Measurements from ENCODE around the gene TBPL1.
"Not testable (repeated sequence)": the region's sequence is repeated elsewhere in the genome, so short reads cannot be mapped to it uniquely, and the experiment has no call there.

TBPL1 gene

GRCh38 chr6:133966654-133967329 is 13.8 kb downstream of the TBPL1 start:
- no peak overlapping the region for H3K27ac ChIP-seq (ENCODE audit: low read length)
- no peaks in the 10 kb centered on the region for H3K27me3 ChIP-seq (ENCODE audit: low read depth, low read length)
- H3K9me3 ChIP-seq (ENCODE audit: control insufficient read depth in 1 of 2, low read length in 2 of 2), result no peaks in the 10 kb centered on the region
- no peaks in the 10 kb centered on the region for H3K36me3 ChIP-seq (ENCODE audit: control insufficient read depth in 1 of 2, insufficient read depth in 2 of 2, low read length in 2 of 2)
- H3K4me3 ChIP-seq (ENCODE audit: low read depth in 1 of 2, low read length in 2 of 2), result no peak overlapping the region
- peaks cover 0 to 26% of the 10 kb centered on the region in 2 donors for H3K4me1 ChIP-seq (ENCODE audit: control insufficient read depth in 1 of 2, insufficient read depth in 2 of 2, low read length in 2 of 2)

GRCh38 chr6:133967347-133967746 is 14.3 kb downstream of the TBPL1 start:
- H3K4me3 ChIP-seq (ENCODE audit: low read depth in 1 of 2, low read length in 2 of 2), result no peak overlapping the region
- H3K36me3 ChIP-seq (ENCODE audit: control insufficient read depth in 1 of 2, insufficient read depth in 2 of 2, low read length in 2 of 2), result no peaks in the 10 kb centered on the region
- peaks cover 0 to 24% of the 10 kb centered on the region in 2 donors for H3K4me1 ChIP-seq (ENCODE audit: control insufficient read depth in 1 of 2, insufficient read depth in 2 of 2, low read length in 2 of 2)
- no peaks in the 10 kb centered on the region for H3K27me3 ChIP-seq (ENCODE audit: low read depth, low read length)
- no peak overlapping the region for H3K27ac ChIP-seq (ENCODE audit: low read length)
- H3K9me3 ChIP-seq (ENCODE audit: control insufficient read depth in 1 of 2, low read length in 2 of 2), result no peaks in the 10 kb centered on the region

- H3K27ac ChIP-seq (ENCODE audit: low read length), result not testable (repeated sequence)
- H3K4me1 ChIP-seq (ENCODE audit: control insufficient read depth in 1 of 2, insufficient read depth in 2 of 2, low read length in 2 of 2), result peaks cover 0 to 24% of the 10 kb centered on the region in 2 donors
Observed at GRCh38 chr6:133967835-133968234, 14.8 kb downstream of the TBPL1 start.

GRCh38 chr6:133969285-133969920 is 16.4 kb downstream of the TBPL1 start:
- Histone ChIP-seq H3K4me3 (ENCODE audit: low read depth in 1 of 2, low read length in 2 of 2) (no peak overlapping the region), H3K9me3 (ENCODE audit: control insufficient read depth in 1 of 2, low read length in 2 of 2) (no peaks in the 10 kb centered on the region), H3K36me3 (ENCODE audit: control insufficient read depth in 1 of 2, insufficient read depth in 2 of 2, low read length in 2 of 2) (no peaks in the 10 kb centered on the region), H3K27me3 (ENCODE audit: low read depth, low read length) (no peaks in the 10 kb centered on the region), H3K4me1 (ENCODE audit: control insufficient read depth in 1 of 2, insufficient read depth in 2 of 2, low read length in 2 of 2) (peaks cover 0 to 31% of the 10 kb centered on the region in 2 donors), H3K27ac (ENCODE audit: low read length) (no peak overlapping the region)

More at GRCh38 chr6:133967835-133968234, 14.8 kb downstream of the TBPL1 start:
- not testable (repeated sequence) for H3K36me3 ChIP-seq (ENCODE audit: control insufficient read depth in 1 of 2, insufficient read depth in 2 of 2, low read length in 2 of 2); H3K9me3 ChIP-seq (ENCODE audit: control insufficient read depth in 1 of 2, low read length in 2 of 2); H3K27me3 ChIP-seq (ENCODE audit: low read depth, low read length); H3K4me3 ChIP-seq (ENCODE audit: low read depth in 1 of 2, low read length in 2 of 2)

GRCh38 chr6:133969921-133970295 is 16.9 kb downstream of the TBPL1 start:
- Histone ChIP-seq H3K9me3 (ENCODE audit: control insufficient read depth in 1 of 2, low read length in 2 of 2) (no peaks in the 10 kb centered on the region), H3K4me1 (ENCODE audit: control insufficient read depth in 1 of 2, insufficient read depth in 2 of 2, low read length in 2 of 2) (peaks cover 0 to 31% of the 10 kb centered on the region in 2 donors), H3K27me3 (ENCODE audit: low read depth, low read length) (no peaks in the 10 kb centered on the region), H3K36me3 (ENCODE audit: control insufficient read depth in 1 of 2, insufficient read depth in 2 of 2, low read length in 2 of 2) (no peaks in the 10 kb centered on the region), H3K27ac (ENCODE audit: low read length) (no peak overlapping the region), H3K4me3 (ENCODE audit: low read depth in 1 of 2, low read length in 2 of 2) (no peak overlapping the region)

GRCh38 chr6:133971861-133972260 is 18.8 kb downstream of the TBPL1 start:
- Histone ChIP-seq H3K27ac (ENCODE audit: low read length) (no peak overlapping the region), H3K4me1 (ENCODE audit: control insufficient read depth in 1 of 2, insufficient read depth in 2 of 2, low read length in 2 of 2) (peaks cover 0 to 25% of the 10 kb centered on the region in 2 donors), H3K36me3 (ENCODE audit: control insufficient read depth in 1 of 2, insufficient read depth in 2 of 2, low read length in 2 of 2) (no peaks in the 10 kb centered on the region), H3K4me3 (ENCODE audit: low read depth in 1 of 2, low read length in 2 of 2) (no peak overlapping the region), H3K9me3 (ENCODE audit: control insufficient read depth in 1 of 2, low read length in 2 of 2) (no peaks in the 10 kb centered on the region), H3K27me3 (ENCODE audit: low read depth, low read length) (no peaks in the 10 kb centered on the region)

- Histone ChIP-seq H3K27me3 (ENCODE audit: low read depth, low read length) (no peaks in the 10 kb centered on the region), H3K27ac (ENCODE audit: low read length) (no peak overlapping the region), H3K36me3 (ENCODE audit: control insufficient read depth in 1 of 2, insufficient read depth in 2 of 2, low read length in 2 of 2) (no peaks in the 10 kb centered on the region), H3K4me1 (ENCODE audit: control insufficient read depth in 1 of 2, insufficient read depth in 2 of 2, low read length in 2 of 2) (peaks cover 0 to 25% of the 10 kb centered on the region in 2 donors), H3K9me3 (ENCODE audit: control insufficient read depth in 1 of 2, low read length in 2 of 2) (no peaks in the 10 kb centered on the region), H3K4me3 (ENCODE audit: low read depth in 1 of 2, low read length in 2 of 2) (no peak overlapping the region)
Observed at GRCh38 chr6:133972388-133972787, 19.4 kb downstream of the TBPL1 start.

- Histone ChIP-seq H3K36me3 (ENCODE audit: control insufficient read depth in 1 of 2, insufficient read depth in 2 of 2, low read length in 2 of 2) (no peaks in the 10 kb centered on the region), H3K27ac (ENCODE audit: low read length) (no peak overlapping the region), H3K4me3 (ENCODE audit: low read depth in 1 of 2, low read length in 2 of 2) (no peak overlapping the region), H3K4me1 (ENCODE audit: control insufficient read depth in 1 of 2, insufficient read depth in 2 of 2, low read length in 2 of 2) (peaks cover 2 to 34% of the 10 kb centered on the region in 2 donors), H3K27me3 (ENCODE audit: low read depth, low read length) (no peaks in the 10 kb centered on the region), H3K9me3 (ENCODE audit: control insufficient read depth in 1 of 2, low read length in 2 of 2) (no peaks in the 10 kb centered on the region)
Observed at GRCh38 chr6:133973109-133973971, 20.3 kb downstream of the TBPL1 start.

- Histone ChIP-seq H3K36me3 (ENCODE audit: control insufficient read depth in 1 of 2, insufficient read depth in 2 of 2, low read length in 2 of 2) (peaks cover 5 to 14% of the 10 kb centered on the region in 2 donors), H3K9me3 (ENCODE audit: control insufficient read depth in 1 of 2, low read length in 2 of 2) (no peaks in the 10 kb centered on the region), H3K4me1 (ENCODE audit: control insufficient read depth in 1 of 2, insufficient read depth in 2 of 2, low read length in 2 of 2) (peaks cover 3 to 15% of the 10 kb centered on the region in 2 donors), H3K27me3 (ENCODE audit: low read depth, low read length) (no peaks in the 10 kb centered on the region), H3K4me3 (ENCODE audit: low read depth in 1 of 2, low read length in 2 of 2) (no peak overlapping the region), H3K27ac (ENCODE audit: low read length) (no peak overlapping the region)
Observed at GRCh38 chr6:133977983-133978895, 25.2 kb downstream of the TBPL1 start.

GRCh38 chr6:133978896-133979240 is 25.8 kb downstream of the TBPL1 start:
- no peaks in the 10 kb centered on the region for H3K27me3 ChIP-seq (ENCODE audit: low read depth, low read length)
- no peak overlapping the region for H3K27ac ChIP-seq (ENCODE audit: low read length)
- no peaks in the 10 kb centered on the region for H3K9me3 ChIP-seq (ENCODE audit: control insufficient read depth in 1 of 2, low read length in 2 of 2)
- peaks cover 3 to 11% of the 10 kb centered on the region in 2 donors for H3K4me1 ChIP-seq (ENCODE audit: control insufficient read depth in 1 of 2, insufficient read depth in 2 of 2, low read length in 2 of 2)
- H3K4me3 ChIP-seq (ENCODE audit: low read depth in 1 of 2, low read length in 2 of 2), result no peak overlapping the region
- H3K36me3 ChIP-seq (ENCODE audit: control insufficient read depth in 1 of 2, insufficient read depth in 2 of 2, low read length in 2 of 2), result peaks cover 5 to 18% of the 10 kb centered on the region in 2 donors
